Cortex of kidney (tissue), 1 donor: ENCODE data around the gene GRP.
"Not testable (repeated sequence)": the region's sequence is repeated elsewhere in the genome, so short reads cannot be mapped to it uniquely, and the experiment has no call there.

Experiments used
- DNase-seq: peaks from one replicate; lab custom pipeline; 2025; lab: John Stamatoyannopoulos, UW

Gene GRP

GRCh38 chr18:59229191-59229590 is 9.2 kb downstream of the GRP start:
- no peak for DNase-seq

GRCh38 chr18:59229701-59230443 is 9.9 kb downstream of the GRP start:
- no peak for DNase-seq

GRCh38 chr18:59231114-59231513 is 11.2 kb downstream of the GRP start:
- DNase-seq = no peak

- DNase-seq = no peak
Measured at GRCh38 chr18:59231877-59232276, 11.9 kb downstream of the GRP start.

- no peak for DNase-seq
Measured at GRCh38 chr18:59232309-59233016, 12.5 kb downstream of the GRP start.

- DNase-seq = no peak
Measured at GRCh38 chr18:59233017-59233410, 13.1 kb downstream of the GRP start.

- no peak for DNase-seq
Measured at GRCh38 chr18:59238385-59238784, 18.4 kb downstream of the GRP start.

GRCh38 chr18:59239642-59240041 is 19.7 kb downstream of the GRP start:
- DNase-seq = no peak

- no peak for DNase-seq
Measured at GRCh38 chr18:59242906-59243305, 22.9 kb downstream of the GRP start.

GRCh38 chr18:59246796-59247195 is 26.8 kb downstream of the GRP start:
- no peak for DNase-seq

- DNase-seq = no peak
Measured at GRCh38 chr18:59249199-59249774, 29.3 kb downstream of the GRP start.

GRCh38 chr18:59255491-59255890 is 35.5 kb downstream of the GRP start:
- DNase-seq = not testable (repeated sequence)

- DNase-seq = not testable (repeated sequence)
Measured at GRCh38 chr18:59261842-59262241, 41.9 kb downstream of the GRP start.

GRCh38 chr18:59262243-59262642 is 42.3 kb downstream of the GRP start:
- DNase-seq = not testable (repeated sequence)

- DNase-seq = no peak
Measured at GRCh38 chr18:59263661-59264060, 43.7 kb downstream of the GRP start.

- DNase-seq = no peak
Measured at GRCh38 chr18:59264121-59264571, 44.2 kb downstream of the GRP start.

- no peak for DNase-seq
Measured at GRCh38 chr18:59264651-59265245, 44.8 kb downstream of the GRP start.

- DNase-seq = no peak
Measured at GRCh38 chr18:59265246-59265973, 45.5 kb downstream of the GRP start.

- DNase-seq = no peak
Measured at GRCh38 chr18:59265974-59266369, 46.0 kb downstream of the GRP start.

- DNase-seq = no peak
Measured at GRCh38 chr18:59266459-59266858, 46.5 kb downstream of the GRP start.

- no peak for DNase-seq
Measured at GRCh38 chr18:59266886-59267502, 47.0 kb downstream of the GRP start.
